ENCODE data around the gene LMOD3.

LMOD3 gene

GRCh38 chr3:69142090-69142489, 19.7 kb upstream of the LMOD3 start:
- TF ChIP-seq GATA1 (IDR thresholded peaks at IDR 0.05; ENCODE audit: low read depth, low read length) (no peak), POLR2A (IDR thresholded peaks at IDR 0.05; ENCODE audit: low read length) (no peak)
- peak; percentile 11 to 48 for DNase-seq

- DNase-seq, result no peak
- no peak for TF ChIP-seq GATA1 (IDR thresholded peaks at IDR 0.05; ENCODE audit: low read depth, low read length)
- no peak for TF ChIP-seq POLR2A (IDR thresholded peaks at IDR 0.05; ENCODE audit: low read length)
Measured at GRCh38 chr3:69141313-69141712, 18.9 kb upstream of the LMOD3 start.

- no peak for DNase-seq
- no peak for TF ChIP-seq POLR2A (IDR thresholded peaks at IDR 0.05; ENCODE audit: low read length)
- no peak for TF ChIP-seq GATA1 (IDR thresholded peaks at IDR 0.05; ENCODE audit: low read depth, low read length)
Measured at GRCh38 chr3:69137412-69137811, 15.0 kb upstream of the LMOD3 start.

GRCh38 chr3:69137005-69137404, 14.6 kb upstream of the LMOD3 start:
- DNase-seq, result no peak
- TF ChIP-seq POLR2A (IDR thresholded peaks at IDR 0.05; ENCODE audit: low read length) (no peak), GATA1 (IDR thresholded peaks at IDR 0.05; ENCODE audit: low read depth, low read length) (no peak)

- no peak for DNase-seq
- TF ChIP-seq POLR2A (IDR thresholded peaks at IDR 0.05; ENCODE audit: low read length) (no peak), GATA1 (IDR thresholded peaks at IDR 0.05; ENCODE audit: low read depth, low read length) (no peak)
Measured at GRCh38 chr3:69130689-69131088, 8.3 kb upstream of the LMOD3 start.

DNA sequence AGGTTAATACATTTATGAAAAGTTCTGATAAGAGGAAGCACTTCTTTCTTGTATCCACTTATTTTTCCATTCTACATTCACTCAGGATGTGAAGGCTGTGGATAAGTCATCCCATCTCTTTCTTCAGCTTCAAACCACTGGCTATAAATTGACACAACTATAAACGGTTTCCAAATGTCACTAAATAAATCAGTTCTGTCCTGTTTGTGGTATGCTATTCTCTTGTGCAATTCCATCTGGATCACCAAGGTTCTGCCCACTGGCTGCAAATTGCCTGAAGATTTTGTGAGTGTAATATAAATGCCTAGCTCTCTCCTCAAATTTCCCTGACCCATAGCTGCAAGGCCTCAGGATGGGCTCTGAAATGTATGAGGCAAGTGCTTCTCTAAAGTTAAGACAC, 7.1 kb upstream of the LMOD3 start:
- TF ChIP-seq GATA1 (IDR thresholded peaks at IDR 0.05; ENCODE audit: low read depth, low read length) (no peak), POLR2A (IDR thresholded peaks at IDR 0.05; ENCODE audit: low read length) (no peak)
- DNase-seq, result no peak

DNA sequence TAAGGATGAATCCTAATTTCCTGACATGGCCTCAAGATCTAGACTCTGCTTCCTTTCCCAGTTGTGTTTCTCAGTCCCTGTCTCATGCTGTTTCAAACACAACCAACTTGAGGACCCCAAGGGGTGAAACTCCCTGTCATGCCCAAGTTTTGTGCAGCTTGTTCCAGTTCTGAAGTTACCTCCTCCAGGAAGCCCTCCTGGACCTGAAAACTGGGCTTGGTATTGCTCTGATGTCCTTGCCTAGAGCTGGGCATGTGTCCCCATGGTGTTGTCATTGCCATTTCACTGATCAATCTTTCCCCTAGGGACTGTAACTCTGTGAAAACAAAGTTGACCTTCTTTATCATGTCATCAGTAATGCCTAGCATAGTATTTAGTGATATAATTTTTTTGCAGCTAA, 6.1 kb upstream of the LMOD3 start:
- no peak for DNase-seq
- TF ChIP-seq POLR2A (IDR thresholded peaks at IDR 0.05; ENCODE audit: low read length), result no peak
- no peak for TF ChIP-seq GATA1 (IDR thresholded peaks at IDR 0.05; ENCODE audit: low read depth, low read length)

DNA sequence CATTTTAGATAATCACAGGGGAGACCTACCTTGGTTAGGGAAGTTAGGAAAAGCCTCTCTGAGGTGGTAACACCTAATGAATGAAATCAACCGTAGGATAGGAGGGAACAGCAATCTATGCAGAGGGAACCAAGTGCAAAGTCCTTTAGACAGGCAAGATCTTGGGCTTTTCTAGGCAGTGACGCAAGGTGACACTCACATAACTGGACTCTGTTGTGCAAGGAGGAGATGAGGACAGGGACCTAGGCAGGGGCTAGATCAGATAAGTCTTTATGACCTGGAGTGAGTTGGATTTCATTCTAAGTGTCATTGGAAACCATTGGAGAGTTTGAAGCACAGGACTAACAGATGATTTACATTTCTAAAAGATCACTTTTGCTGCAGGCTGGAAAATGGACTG, 4.6 kb upstream of the LMOD3 start:
- TF ChIP-seq POLR2A (IDR thresholded peaks at IDR 0.05; ENCODE audit: low read length), result no peak
- TF ChIP-seq GATA1 (IDR thresholded peaks at IDR 0.05; ENCODE audit: low read depth, low read length), result no peak
- DNase-seq, result no peak

- no peak for TF ChIP-seq POLR2A (IDR thresholded peaks at IDR 0.05; ENCODE audit: low read length)
- TF ChIP-seq GATA1 (IDR thresholded peaks at IDR 0.05; ENCODE audit: low read depth, low read length), result no peak
Measured at GRCh38 chr3:69126216-69126615, 3.8 kb upstream of the LMOD3 start.

GRCh38 chr3:69121950-69122349, 445 bp downstream of the LMOD3 start:
- DNase-seq, result no peak
- TF ChIP-seq POLR2A (IDR thresholded peaks at IDR 0.05; ENCODE audit: low read length), result no peak
- TF ChIP-seq GATA1 (IDR thresholded peaks at IDR 0.05; ENCODE audit: low read depth, low read length), result no peak

More at GRCh38 chr3:69126216-69126615, 3.8 kb upstream of the LMOD3 start:
- DNase-seq, result no peak

- no peak for DNase-seq
- TF ChIP-seq POLR2A (IDR thresholded peaks at IDR 0.05; ENCODE audit: low read length) (no peak), GATA1 (IDR thresholded peaks at IDR 0.05; ENCODE audit: low read depth, low read length) (no peak)
Measured at GRCh38 chr3:69121513-69121912, 882 bp downstream of the LMOD3 start.

- peak; percentile 83 to 92 for DNase-seq
- TF ChIP-seq GATA1 (IDR thresholded peaks at IDR 0.05; ENCODE audit: low read depth, low read length), result no peak
- no peak for TF ChIP-seq POLR2A (IDR thresholded peaks at IDR 0.05; ENCODE audit: low read length)
Measured at GRCh38 chr3:69120879-69121464, 1.4 kb downstream of the LMOD3 start.

DNA sequence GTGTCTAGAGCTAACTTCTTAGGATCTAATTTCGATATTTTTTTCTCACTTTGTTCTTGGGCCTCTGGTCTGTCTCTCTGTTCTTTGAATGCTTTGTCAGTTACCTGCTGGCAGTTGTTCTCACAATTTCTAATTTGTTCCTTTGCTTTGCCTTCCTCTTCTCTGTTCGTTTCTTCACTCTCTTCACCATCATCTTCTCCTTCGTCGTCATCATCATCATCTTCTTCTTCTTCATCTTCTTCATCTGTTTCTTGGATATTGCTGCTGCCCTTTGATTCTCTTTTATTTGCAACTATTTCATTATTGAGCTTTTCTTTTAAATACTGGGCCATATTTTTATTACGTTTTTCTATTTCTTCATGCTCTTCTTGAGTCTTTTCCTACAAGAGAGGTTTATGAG, 2.7 kb downstream of the LMOD3 start:
- TF ChIP-seq POLR2A (IDR thresholded peaks at IDR 0.05; ENCODE audit: low read length), result no peak
- TF ChIP-seq GATA1 (IDR thresholded peaks at IDR 0.05; ENCODE audit: low read depth, low read length), result no peak
- no peak for DNase-seq

- TF ChIP-seq GATA1 (IDR thresholded peaks at IDR 0.05; ENCODE audit: low read depth, low read length), result no peak
- no peak for TF ChIP-seq POLR2A (IDR thresholded peaks at IDR 0.05; ENCODE audit: low read length)
- DNase-seq, result no peak
Measured at GRCh38 chr3:69119138-69119537, 3.3 kb downstream of the LMOD3 start.

DNA sequence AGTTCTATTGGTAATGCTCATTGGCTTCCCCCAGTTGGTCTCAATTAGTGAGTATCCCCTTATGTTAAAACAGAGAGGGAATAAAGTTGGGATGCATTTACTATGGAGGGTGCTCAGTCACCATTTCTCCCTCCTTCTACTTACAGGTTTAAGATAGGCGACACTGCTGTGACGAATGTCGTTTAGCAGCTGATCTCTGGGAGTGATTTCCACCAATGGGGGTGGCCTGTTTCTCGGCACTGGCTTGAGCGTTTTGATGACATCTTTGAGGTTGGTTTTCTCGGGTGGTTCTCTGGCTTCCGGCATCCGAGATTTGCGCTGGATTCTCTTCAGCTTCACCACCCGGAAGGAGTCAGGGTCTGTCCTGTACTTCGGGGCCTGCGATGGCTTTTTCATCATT, 3.8 kb downstream of the LMOD3 start:
- no peak for DNase-seq
- TF ChIP-seq POLR2A (IDR thresholded peaks at IDR 0.05; ENCODE audit: low read length) (no peak), GATA1 (IDR thresholded peaks at IDR 0.05; ENCODE audit: low read depth, low read length) (no peak)

DNA sequence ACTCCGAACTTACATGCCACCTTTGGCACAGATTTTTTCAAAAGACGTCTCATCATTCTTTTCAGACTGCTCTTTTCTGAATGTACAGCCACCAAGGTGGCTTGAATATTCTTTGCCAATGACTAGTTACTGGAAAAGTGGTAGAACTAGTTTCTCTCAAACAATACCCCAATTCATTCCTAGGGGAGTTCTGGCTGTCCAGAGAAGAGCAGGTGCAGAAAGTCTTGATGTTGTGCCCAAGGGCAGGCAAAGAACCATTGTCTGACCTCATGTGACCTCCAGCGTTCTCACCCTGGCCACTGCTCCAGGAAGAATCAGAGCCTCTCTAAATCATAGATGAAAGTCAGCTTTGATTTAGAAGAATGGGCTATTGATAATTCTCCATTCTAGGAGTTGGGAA, 5.5 kb downstream of the LMOD3 start:
- TF ChIP-seq POLR2A (IDR thresholded peaks at IDR 0.05; ENCODE audit: low read length) (no peak), GATA1 (IDR thresholded peaks at IDR 0.05; ENCODE audit: low read depth, low read length) (no peak)
- DNase-seq, result no peak

Measured in erythroblast (primary cell).